HepG2 (cell line): ENCODE results near the gene TLNRD1. TPM values are rescaled to one million over a fixed set of nuclear protein-coding genes. Genes with fewer than 3 reads are reported as not detected.
A peak's percentile ranks its signal among the peaks of the same experiment; 100 is the strongest.

Experiments
- AFF4 ChIP-seq: sonication (generic); formaldehyde crosslinking; IDR thresholded peaks from 2 replicates; pipeline ENCODE4 v1.4.0; 2020; ENCODE audit warnings: missing genetic modification reagents
- ARNT2 ChIP-seq: sonication (generic); formaldehyde crosslinking; IDR thresholded peaks from 2 replicates; pipeline ENCODE4 v1.8.0; 2022; ENCODE audit warnings: mild to moderate bottlenecking, low read depth, missing genetic modification reagents, moderate library complexity
- CBX1 ChIP-seq: IDR thresholded peaks from one replicate; pipeline ENCODE4 v1.6.1; 2016; ENCODE audit warnings: antibody characterized with exemption, low read depth
- DR1 ChIP-seq: sonication (generic); formaldehyde crosslinking; IDR thresholded peaks from 2 replicates; pipeline ENCODE4 v1.8.0; 2021; ENCODE audit warnings: mild to moderate bottlenecking, missing genetic modification reagents, inconsistent platforms
- KDM5B ChIP-seq: sonication (generic); formaldehyde crosslinking; IDR thresholded peaks from 2 replicates; pipeline ENCODE4 v1.4.0; 2020; ENCODE audit warnings: missing genetic modification reagents, mild to moderate bottlenecking, borderline replicate concordance
- KLF16 ChIP-seq, 2 experiments: sonication (generic) in 1 of 2; formaldehyde crosslinking in 1 of 2; IDR thresholded peaks; 2 replicates each; pipeline versions ENCODE4 v1.6.1 to v1.8.0; 2016 to 2023; ENCODE audit warnings: missing genetic modification reagents in 2 of 2, missing compliant biosample characterization in 1 of 2
- MTF2 ChIP-seq: sonication (generic); formaldehyde crosslinking; IDR thresholded peaks from 2 replicates; pipeline ENCODE4 v1.5.0; 2020; ENCODE audit warnings: missing genetic modification reagents, borderline replicate concordance
- SIN3B ChIP-seq: fragments of 150-350 bp; IDR thresholded peaks from 2 replicates; pipeline ENCODE4 v1.6.1; 2014; ENCODE audit warnings: low read length
- THAP11 ChIP-seq: IDR thresholded peaks from 2 replicates; pipeline ENCODE4 v1.6.1; 2016; ENCODE audit warnings: missing biosample characterization, missing genetic modification reagents
- TSC22D2 ChIP-seq: sonication (generic); formaldehyde crosslinking; IDR thresholded peaks from 2 replicates; pipeline ENCODE4 v1.5.1; 2020; ENCODE audit warnings: missing genetic modification reagents, mild to moderate bottlenecking, borderline replicate concordance
- ZFP62 ChIP-seq: sonication (generic); formaldehyde crosslinking; IDR thresholded peaks from 2 replicates; pipeline ENCODE4 v1.4.0; 2020; ENCODE audit warnings: missing genetic modification reagents
- ZNF253 ChIP-seq: sonication (generic); formaldehyde crosslinking; IDR thresholded peaks from 2 replicates; pipeline ENCODE4 v1.8.0; 2022; ENCODE audit warnings: mild to moderate bottlenecking, missing genetic modification reagents, borderline replicate concordance
- ZNF431 ChIP-seq: sonication (generic); formaldehyde crosslinking; IDR thresholded peaks from 2 replicates; pipeline ENCODE4 v1.9.0; 2022; ENCODE audit warnings: missing genetic modification reagents, low read depth, mild to moderate bottlenecking, borderline replicate concordance
- ZNF432 ChIP-seq: sonication (generic); formaldehyde crosslinking; IDR thresholded peaks from 2 replicates; pipeline ENCODE4 v1.5.0; 2020; ENCODE audit warnings: missing genetic modification reagents, mild to moderate bottlenecking, borderline replicate concordance
- ZNF83 ChIP-seq: sonication (generic); formaldehyde crosslinking; IDR thresholded peaks from 2 replicates; pipeline ENCODE4 v1.4.0; 2020; ENCODE audit warnings: missing genetic modification reagents, mild to moderate bottlenecking, borderline replicate concordance
- ZUFSP ChIP-seq: sonication (generic); formaldehyde crosslinking; IDR thresholded peaks from 2 replicates; pipeline ENCODE4 v1.9.0; 2021; ENCODE audit warnings: missing genetic modification reagents, mild to moderate bottlenecking, borderline replicate concordance
- polyA plus RNA-seq, 8 experiments: library from polyadenylated mRNA; depleted of rRNA in 3 of 8; stranded (reverse) in 7 of 8; unstranded in 1 of 8; fragments of >200 nt; fragmentation: Illumina TruSeq in 4 of 8; extraction: Trizol in 4 of 8; gene quantifications; 2 replicates each; pipeline versions ENCODE4 v1.2.1 to v1.2.3, GENCODE V29; 2011 to 2016; ENCODE audit warnings: low read depth in 4 of 8, missing spikeins in 1 of 8, mixed read lengths in 1 of 8; ENCODE audit not compliant: insufficient read depth in 1 of 8
- total RNA-seq, 5 experiments: library from RNA; depleted of rRNA; stranded (reverse); fragments of >200 nt; fragmentation: Illumina TruSeq; extraction: Trizol; gene quantifications; 2 replicates each; pipeline ENCODE4 v1.2.3, GENCODE V29; 2016; ENCODE audit warnings: low read depth in 1 of 5
- TF ChIP-seq, protein P1 (sequence below): sonication (generic); formaldehyde crosslinking; IDR thresholded peaks from 2 replicates; pipeline ENCODE4 v1.5.1; 2020; ENCODE audit warnings: mild to moderate bottlenecking, missing genetic modification reagents
- TF ChIP-seq, protein P2 (sequence below): sonication (generic); formaldehyde crosslinking; IDR thresholded peaks from 2 replicates; pipeline ENCODE4 v1.4.0; 2020; ENCODE audit warnings: missing genetic modification reagents, borderline replicate concordance

The TLNRD1 gene
- total and polyA plus RNA-seq, 2 of the 13 experiments (the other 11 are each of a cell fraction or from before 2014, with no cell fraction given), result 3.4 to 5.3 TPM

DNA sequence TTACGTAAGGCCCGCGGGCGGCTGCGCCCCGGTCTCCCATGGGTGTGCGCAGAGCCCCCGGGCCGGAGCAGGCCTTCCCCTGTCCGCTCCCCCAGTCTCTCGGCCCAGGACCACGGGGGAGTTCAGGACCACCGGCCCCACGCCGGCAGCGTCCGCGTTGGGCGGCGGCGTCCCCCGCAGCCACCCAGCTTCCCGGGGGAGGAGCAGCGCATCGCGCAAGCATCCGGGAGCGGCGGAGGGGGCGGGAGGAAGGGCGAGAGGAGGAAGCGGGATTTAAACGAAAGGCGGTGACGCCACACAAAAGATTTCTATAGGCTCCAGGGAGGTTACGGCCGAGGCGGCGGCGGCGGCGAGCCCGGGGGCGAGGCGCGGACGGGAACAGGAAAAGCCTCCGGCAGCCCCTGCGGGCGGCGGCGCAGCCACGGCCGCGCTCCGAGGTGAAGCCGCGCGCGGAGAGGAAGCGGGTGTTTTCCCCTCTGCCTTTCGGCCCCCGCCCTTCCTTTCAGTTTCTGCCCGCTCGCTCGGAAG, at the start of gene TLNRD1 (continued):
- TF ChIP-seq AFF4 (CRISPR knock-in tag) (no peak), ZNF83 (no peak), ARNT2 (CRISPR knock-in tag) (peak; percentile 52), TSC22D2 (CRISPR knock-in tag) (no peak), ZNF432 (no peak), KDM5B (CRISPR knock-in tag) (peak; percentile 75; the same call in 1 of the 2 replicates), ZNF431 (CRISPR knock-in tag) (no peak), KLF16 (CRISPR knock-in tag; IDR thresholded peaks at IDR 0.05) (peak in 1 of 2 experiments; percentile 85; a peak in 2 of 4 replicates), DR1 (CRISPR knock-in tag) (peak; percentile 46; the same call in 1 of the 2 replicates), ZNF253 (CRISPR knock-in tag) (no peak), ZUFSP (CRISPR knock-in tag) (no peak), CBX1 (peak; percentile 32), MTF2 (CRISPR knock-in tag) (no peak), SIN3B (no peak), THAP11 (peak; percentile 71), ZFP62 (CRISPR knock-in tag) (no peak)
- TF ChIP-seq, protein P1, sequence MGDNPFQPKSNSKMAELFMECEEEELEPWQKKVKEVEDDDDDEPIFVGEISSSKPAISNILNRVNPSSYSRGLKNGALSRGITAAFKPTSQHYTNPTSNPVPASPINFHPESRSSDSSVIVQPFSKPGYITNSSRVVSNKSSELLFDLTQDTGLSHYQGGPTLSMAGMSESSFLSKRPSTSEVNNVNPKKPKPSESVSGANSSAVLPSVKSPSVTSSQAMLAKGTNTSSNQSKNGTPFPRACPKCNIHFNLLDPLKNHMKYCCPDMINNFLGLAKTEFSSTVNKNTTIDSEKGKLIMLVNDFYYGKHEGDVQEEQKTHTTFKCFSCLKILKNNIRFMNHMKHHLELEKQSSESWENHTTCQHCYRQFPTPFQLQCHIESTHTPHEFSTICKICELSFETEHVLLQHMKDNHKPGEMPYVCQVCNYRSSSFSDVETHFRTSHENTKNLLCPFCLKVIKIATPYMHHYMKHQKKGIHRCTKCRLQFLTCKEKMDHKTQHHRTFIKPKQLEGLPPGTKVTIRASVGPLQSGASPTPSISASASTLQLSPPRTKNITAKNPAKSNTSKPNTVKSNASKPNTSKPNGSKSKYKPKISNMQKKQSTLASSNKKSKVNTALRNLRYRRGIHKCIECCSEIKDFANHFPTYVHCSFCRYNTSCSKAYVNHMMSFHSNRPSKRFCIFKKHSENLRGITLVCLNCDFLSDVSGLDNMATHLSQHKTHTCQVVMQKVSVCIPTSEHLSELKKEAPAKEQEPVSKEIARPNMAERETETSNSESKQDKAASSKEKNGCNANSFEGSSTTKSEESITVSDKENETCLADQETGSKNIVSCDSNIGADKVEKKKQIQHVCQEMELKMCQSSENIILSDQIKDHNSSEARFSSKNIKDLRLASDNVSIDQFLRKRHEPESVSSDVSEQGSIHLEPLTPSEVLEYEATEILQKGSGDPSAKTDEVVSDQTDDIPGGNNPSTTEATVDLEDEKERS (CRISPR knock-in tag), result 0 out of 2 replicates have a peak, but pooled peaks have one; percentile 40
- TF ChIP-seq, protein P2, sequence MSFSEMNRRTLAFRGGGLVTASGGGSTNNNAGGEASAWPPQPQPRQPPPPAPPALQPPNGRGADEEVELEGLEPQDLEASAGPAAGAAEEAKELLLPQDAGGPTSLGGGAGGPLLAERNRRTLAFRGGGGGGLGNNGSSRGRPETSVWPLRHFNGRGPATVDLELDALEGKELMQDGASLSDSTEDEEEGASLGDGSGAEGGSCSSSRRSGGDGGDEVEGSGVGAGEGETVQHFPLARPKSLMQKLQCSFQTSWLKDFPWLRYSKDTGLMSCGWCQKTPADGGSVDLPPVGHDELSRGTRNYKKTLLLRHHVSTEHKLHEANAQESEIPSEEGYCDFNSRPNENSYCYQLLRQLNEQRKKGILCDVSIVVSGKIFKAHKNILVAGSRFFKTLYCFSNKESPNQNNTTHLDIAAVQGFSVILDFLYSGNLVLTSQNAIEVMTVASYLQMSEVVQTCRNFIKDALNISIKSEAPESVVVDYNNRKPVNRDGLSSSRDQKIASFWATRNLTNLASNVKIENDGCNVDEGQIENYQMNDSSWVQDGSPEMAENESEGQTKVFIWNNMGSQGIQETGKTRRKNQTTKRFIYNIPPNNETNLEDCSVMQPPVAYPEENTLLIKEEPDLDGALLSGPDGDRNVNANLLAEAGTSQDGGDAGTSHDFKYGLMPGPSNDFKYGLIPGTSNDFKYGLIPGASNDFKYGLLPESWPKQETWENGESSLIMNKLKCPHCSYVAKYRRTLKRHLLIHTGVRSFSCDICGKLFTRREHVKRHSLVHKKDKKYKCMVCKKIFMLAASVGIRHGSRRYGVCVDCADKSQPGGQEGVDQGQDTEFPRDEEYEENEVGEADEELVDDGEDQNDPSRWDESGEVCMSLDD, result no peak
